DMS153 treated with DMSO at 0.1 percent for 48 hours (cell line): Measurements from ENCODE around the gene TUBGCP2.

Experiments
- DNase-seq: peaks from one replicate; lab custom pipeline; 2025; ENCODE audit not compliant: unreplicated experiment; lab: John Stamatoyannopoulos, UW

The TUBGCP2 gene

DNA sequence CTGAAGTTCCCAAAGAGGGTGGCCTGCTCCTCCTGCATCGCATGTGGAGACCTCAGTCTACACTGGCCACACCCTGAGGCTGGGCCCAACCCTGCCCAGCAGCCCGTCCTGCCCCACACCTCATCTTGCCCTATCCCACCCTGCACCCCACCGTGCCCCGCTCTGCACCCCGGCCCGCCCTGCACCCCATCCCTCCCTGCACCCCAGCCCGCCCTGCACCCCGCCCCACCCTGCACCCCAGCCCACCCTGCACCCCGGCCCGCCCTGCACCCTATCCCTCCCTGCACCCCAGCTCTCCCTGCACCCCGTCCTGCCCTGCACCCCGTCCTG, 56.5 kb downstream of the TUBGCP2 start:
- DNase-seq = no peak

DNA sequence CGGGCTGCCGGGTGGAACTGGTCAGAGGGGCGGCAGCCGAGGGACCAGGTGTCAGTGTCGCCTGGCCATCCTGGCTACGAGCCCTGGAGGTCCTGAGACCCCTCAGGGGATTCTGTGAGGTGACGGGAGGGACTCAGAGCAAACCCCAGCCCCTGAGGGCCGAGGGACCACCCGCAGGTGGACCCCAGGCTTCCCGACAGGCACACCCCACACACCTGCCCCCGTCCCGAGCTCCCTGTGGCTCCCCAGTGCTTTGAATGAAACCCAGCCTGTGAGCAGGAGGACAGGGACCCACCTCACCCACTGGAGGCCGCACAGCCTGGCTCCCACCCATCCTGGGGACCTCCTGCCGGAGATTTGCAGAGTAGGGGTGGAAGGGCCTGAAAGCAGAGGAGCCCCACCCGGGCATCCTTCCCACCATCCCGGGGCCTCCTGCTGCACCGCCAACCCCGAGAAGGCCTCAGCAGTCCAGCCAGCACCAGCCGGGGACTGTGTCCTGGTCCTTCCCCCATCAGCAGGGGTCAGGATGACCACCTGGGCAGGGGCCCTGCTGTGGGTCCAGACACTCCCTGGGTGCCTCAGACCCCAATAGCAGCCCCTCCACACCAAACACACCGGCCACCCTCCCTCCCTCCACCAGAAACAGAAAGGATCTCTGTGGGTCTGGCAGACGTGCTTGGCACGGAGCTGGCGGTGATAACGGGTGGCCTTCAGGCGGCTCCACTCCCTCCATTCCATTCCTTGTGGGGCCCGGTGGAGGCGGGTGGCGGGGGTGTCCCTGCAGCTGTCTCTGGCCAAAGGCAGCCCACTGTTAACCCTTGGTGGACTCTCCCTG, 57.1 kb downstream of the TUBGCP2 start:
- DNase-seq = no peak

DNA sequence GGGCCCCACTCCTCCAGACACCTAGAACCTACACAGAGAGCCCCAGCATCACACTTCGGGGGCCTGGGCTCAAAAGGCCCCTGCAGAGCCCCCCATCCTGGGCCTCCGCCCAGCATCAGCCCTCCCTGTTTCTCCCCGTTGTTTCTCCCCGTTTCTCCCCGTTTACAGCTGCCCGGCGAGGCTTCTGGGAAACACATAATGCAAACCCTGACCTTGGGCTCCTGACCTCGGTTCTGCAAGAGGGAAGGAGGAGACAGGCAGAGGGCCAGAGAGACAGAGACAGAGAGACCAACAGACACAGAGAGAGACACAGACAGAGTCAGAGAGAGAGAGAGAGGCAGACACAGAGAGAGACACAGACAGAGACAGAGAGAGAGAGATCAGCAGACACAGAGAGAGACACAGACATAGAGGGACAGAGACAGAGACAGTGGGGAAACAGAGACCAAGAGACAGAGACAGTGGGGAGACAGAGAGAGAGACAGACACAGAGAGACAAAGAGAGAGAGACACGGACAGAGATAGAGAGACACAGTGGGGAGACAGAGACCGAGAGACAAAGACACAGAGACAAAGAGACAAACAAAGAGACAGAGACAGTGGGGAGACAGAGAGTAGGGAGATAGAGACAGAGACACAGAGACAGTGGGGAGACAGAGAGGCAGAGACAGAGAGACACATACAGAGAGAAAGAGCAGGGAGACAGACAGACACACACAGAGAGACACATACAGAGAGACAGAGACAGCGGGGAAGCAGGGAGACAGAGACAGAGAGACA, 58.5 kb downstream of the TUBGCP2 start:
- DNase-seq = no peak

DNA sequence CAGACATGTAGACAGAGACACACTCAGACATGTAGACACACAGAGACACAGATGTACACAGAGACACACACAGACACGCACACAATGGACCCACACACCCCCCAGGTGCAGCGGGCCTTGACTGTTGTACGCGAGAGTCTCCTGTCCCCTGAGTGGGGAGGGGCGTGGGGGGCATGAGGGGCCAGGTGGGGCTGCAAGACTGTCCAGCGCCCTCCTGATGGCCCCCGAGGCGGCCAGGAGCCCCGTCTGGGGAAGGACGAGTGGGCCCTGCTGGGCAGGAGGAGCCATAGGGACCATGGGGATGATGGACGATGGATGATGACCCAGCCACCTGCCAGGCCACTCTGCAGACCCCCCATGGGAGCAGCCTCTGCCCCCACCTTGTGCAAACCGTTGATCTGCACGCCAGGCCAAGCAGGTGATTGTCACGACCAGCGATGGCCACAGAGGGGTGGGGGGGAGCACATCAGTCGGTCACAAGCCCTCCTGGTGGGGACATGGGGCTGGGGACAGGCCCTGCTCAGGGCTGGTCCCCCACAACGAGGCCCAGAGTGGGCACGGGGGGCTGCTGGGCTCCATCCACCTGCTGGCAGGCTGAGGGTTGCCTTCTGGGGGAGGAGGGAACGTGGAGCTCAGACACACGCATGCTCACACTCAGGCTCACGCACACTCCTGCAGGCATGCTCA, 59.4 kb downstream of the TUBGCP2 start:
- no peak for DNase-seq

DNA sequence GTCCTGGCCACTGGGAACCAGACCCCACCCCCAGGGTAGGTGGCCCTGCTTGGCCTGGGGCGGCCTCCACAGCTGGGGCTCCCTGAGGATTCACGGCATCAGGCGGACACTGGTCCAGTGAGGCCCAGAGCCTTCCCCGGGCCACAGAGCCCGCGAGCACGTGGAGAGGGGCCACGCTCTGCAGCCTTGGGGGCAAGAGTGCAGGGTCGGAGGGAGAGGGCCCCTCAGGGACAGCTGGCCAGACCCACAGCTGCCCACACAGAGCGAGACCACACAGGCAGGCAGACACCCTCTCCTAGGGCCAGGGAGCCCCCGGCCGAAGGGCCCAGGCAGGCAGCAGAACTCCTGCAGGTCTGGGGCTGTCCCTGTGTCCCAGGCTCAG, 60.3 kb downstream of the TUBGCP2 start:
- DNase-seq = no peak

DNA sequence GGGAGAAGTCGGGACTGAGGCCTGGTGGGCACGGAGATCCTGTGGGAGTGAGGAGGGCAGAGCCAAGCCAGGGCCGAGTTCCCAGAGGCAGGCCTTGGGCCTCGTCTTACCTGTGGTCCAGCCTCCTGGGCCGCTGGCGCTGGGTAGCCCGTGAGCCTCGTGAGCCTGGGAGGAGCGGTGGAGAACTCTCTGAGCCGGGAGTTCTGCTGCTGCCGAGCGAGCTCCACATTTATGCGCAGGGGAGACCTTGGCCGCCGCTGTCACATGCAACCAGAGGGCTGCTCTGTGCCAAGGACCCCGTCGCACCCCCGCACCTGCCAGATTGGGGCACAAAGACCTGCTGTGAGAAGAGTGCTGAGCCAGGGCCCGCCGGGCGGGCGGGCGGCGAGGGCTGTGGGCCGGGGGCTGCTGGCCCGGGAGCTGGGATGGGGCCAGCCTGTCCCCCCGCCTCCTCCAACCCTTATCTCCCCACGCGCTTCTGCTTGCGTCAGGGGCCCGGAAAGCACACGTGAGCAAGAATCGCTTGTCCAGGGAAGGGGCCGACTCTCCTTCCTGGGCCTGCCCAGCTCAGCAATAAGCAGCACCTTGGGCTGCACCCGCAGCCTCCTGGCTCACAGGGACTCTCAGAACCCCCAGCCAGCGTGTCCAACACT, 60.9 kb downstream of the TUBGCP2 start:
- no peak for DNase-seq

DNA sequence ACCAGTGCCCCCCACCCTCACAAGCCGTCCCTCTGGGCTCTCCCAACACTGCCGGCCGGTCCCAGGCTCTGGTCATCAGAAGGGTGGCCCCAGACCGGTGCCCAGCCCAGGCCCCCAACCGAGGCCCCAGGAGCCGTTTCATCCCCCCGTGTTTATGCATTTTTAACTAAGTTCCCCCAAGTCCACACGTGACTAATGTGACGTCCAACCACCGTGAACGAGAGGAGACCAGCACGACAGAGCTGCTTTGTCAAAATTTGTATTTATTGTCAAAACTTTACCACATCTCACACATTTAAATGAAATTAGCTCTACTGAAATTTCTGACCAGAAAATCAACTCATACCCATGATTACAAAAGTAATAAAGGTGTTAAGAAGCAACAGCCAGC, 62.4 kb downstream of the TUBGCP2 start:
- DNase-seq = no peak

DNA sequence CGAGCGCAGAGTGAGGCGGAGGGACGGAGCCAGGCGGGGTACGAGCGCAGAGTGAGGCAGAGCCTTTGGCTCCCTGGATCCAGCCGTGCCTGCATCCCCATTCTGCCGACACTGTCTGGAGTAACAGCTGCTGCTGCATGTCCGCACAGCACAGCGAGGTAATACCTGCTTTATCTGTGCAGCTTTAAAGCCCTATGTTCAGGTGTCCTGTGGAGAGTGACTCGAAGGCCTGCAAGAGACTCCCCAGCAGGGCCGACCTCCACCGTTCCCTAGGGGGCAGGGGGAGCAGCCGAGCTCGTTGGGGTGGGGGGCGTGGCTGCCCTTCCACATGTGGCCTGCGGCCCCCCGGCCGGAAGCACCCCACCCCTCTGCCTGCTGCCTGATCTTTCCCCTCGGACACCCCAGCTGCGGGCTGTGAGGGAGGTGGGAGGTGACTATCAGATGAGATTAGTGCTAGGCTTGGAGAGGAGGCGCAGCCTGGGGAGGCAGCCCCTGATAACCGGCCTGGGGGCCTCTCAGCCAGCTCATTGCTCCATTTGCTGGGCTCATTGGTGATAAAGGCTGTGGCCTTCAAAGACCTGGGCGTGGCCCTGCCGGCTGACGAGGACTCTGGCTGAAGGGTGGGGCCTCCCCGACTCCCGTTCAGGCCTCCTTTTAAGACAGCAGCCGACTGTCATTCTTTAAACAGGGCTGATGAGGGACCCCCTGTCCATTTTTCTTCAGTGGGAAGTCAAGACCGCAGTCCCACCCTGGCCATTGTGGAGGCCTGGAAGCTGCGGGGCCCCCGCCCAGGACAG, 63.0 kb downstream of the TUBGCP2 start:
- DNase-seq = no peak

DNA sequence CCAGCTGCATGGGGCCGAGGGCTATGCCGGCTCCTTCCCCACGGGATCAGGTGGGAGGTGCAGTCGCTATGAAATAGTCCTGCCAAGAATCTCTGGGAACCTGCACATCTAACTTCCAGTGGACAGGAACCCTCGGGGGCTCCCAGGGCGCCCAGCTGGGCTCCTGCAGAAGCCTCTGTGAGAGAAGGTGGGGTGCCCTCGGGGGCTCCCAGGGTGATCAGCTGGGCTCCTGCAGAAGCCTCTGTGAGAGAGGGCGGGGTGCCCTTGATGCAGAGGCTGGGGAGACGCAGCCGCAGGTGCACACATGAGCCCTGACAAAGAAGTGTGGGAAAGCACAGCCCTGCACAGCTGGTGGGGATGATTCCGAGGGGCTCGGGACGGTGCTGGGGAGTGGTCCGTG, 65.1 kb downstream of the TUBGCP2 start:
- DNase-seq = no peak

DNA sequence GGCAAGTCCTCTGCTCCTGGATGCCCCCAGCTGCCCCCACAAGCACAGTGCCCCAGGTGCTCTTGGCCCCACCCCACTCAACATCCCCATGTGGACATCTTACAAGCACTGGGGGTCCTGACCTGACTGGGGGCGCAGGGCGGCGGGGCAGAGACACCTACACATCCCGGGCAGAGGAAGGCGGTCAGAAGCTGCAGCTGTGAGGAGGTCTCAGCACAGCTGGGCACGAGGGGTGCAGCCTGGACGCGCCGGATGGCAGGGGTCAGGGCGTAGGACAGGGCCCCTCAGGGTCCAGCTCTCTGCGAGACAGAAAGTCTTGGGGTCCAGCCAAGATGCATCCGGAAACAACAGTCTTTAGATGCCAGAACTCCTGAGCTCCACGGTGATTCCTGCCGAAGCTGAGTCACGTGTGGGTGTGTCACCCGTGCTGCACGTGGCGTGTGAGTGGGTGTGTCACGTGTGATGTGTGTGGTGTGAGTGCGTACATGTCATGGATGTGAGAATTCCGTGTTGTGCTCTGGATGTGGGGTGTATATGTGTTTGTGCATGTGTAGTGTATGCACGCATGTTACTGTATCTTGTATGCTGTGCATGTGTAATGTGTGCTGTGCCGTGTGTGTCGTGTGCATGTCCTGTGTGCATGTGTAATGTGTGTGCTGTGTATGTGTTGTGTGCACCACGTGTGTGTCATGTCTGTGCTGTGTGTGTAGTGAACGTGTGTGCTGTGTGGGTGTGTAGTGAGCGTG, 65.9 kb downstream of the TUBGCP2 start:
- no peak for DNase-seq

DNA sequence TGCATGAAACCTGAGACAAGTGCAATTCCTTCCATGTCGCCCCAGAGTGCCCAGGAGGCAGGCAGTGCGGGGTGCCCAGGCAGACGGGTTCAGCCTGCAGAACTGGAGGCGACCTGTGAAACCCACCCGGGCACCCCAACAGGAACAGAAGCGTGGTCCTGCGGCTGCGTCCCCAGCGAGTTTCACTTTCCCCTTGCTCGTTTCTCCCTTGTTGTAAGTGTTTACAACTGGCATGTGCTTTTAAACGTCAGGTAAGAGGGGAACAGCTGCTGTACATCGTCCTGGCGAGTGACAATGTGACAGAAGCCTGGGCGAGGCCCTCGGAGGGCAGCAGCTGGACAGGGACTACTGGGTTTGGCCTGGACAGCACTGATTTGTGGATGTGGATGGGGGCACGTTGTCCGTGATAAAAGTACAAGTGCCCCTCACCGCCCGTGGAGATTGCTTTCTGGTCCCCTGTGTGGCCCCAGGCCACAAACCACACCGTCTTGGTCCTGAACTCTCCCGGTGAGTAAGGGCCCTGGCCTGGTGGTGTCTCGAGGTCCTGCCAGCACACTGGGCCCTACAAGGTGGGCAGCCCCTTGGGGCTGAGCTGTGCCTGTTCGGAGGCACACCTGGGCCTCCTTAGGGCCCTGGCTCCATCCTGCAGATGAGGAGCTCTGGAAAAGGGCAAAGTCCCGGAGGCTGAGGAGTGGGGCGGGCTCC, 67.0 kb downstream of the TUBGCP2 start:
- DNase-seq = no peak

DNA sequence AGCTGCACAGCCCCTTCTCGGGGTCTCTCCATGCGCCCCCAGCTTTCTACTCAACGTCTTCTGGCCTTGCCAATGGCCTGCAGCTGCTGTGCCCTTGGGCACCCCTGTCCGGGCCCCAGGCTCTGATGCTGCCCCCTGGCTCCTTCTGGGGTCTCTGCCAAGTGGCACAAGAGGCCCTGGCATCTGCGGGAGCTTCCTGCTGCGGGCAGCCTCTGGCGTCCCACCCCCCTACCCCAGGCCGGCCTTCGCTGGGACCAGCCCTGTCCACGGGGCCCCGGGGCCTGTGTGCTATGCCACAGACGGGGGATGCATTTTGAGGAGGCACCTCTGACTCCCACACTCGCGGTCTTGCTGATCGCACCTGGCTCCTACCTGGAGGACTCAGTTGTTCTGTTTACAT, 68.7 kb downstream of the TUBGCP2 start:
- DNase-seq = no peak

DNA sequence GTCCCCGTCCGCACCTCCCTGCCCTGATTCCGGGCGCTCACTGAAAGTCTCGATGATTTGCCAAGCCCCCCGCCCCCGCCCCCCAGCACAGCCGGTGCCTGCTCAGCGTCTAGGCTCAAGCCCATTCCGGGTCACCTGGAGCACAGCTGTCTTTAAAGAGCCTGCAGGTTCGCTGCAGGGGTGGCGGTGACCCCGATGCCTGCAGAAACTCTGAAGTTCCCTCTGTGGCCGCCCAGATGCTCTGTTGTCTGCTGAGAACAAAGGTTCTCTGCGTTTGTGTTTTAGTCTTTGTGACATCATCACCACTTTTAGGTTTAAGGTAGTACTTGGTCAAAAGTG, 70.2 kb downstream of the TUBGCP2 start:
- no peak for DNase-seq

DNA sequence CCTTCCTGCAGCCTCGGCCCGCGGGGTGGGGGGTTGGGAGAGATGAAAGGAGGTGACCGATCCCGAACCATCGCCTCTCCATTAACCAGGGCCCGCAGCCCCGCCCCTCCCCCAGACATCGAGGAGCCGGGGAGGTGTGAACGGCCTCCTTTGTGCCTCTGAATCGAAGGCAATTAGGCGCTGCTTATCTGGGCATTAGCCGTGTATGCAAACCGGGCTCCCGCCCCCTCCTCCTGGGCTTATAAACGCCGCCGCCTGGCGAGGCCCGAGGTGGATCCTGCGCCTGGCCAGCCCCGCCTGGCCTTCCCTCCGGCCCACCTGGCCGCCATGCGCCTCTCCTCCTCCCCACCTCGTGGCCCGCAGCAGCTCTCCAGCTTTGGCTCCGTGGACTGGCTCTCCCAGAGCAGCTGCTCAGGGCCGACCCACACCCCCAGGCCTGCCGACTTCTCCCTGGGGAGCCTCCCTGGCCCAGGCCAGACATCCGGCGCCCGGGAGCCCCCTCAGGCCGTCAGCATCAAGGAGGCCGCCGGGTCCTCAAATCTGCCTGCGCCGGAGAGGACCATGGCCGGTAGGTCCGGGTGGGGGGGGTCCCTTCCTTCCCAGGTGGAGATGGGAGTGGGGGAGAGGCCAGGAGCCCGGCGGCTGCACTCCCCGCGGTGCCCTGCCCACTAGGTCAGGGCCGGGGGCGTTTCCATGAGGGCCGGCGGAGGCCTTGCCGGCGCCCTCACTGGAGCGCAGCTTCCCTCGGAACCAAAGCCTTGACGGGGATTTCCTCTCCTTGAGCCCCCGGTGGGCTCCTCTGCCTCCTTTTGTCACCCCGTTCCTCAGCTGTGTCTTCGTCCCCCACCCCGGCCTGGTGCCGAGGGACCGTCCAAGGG, 70.8 kb downstream of the TUBGCP2 start, which contains the start of gene VENTX:
Gene VENTX (plus strand): TSS at position 268 of the 878 bp plus-strand sequence. CDS start 60 bp downstream, at position 328.
- DNase-seq = no peak

DNA sequence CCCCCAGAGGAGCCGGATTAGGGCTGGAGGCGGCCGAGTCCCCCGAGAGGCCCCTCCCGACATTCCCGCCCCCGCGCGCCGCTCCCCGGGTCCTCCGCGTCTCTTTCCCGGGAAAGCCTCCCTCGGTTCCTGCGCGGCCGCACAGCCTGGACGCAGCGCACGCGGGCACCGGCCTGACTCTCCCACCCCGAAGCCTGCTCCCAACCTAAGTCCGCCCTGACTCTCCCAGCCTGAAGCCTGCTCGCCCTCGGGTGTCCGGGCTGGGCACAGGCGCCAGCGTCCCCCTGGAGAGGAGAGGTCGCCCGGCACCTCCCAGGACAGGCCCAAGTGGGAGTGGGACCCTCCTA, 71.5 kb downstream of the TUBGCP2 start:
- no peak for DNase-seq

DNA sequence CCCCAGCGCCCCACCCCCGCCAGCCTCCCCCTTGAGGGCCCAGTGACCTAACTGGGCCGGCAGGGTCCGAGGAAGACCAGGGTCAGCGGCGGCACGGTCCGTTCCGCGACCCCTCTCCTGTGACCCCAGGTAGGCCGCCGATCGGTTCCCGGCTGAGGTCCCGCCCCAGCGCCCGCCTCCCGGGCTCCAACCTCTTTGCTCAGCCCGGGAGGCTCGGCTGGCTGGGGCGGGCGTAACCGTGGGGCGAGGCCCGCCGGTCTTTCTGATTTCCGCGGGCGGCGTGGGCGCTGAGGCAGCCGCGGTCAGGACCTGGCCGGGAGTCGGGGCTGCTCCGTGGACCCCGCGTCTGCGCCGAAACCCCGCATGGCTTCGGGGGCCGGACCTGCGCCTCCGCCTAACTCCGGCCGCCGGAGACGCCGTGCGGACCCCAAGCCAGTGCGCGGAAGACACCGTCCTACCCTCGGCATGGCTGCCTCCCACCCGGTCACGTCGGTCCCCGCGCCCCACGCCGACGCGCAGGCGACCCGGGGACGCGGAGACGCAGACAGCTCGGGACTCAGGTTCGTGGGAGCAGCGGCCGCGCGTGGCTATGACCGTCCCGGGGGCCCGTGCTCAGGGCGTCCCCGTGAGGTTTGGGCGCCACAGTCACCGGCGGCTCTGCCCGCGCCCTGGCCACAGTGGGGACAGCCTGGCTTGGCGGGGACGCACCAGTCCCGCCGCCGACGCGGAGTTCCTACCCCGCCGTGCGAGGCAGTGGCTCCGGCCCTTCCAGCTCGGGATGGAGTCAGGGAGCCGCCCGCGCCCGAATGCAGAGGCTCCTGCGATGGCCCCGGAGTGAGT, 72.1 kb downstream of the TUBGCP2 start:
- no peak for DNase-seq

DNA sequence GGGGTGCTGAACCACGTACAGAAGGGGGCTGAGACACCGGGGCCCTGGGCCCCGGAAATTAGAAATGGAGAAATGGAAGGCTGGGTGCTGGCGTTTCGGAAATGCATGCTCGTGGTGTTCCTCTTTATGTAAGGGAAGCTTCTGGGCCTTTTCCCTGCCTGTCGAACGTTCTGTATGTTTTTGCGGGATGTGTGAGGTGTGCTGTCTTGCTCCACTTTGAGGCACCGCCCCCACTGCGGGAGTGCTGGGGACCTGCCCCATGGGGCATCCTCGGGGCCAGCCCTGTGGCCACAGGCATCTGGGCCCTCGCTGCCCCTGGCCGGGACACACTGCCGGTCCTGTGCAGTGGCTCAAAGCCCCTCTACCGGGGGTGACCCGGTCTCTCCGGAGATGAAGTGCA, 72.7 kb downstream of the TUBGCP2 start:
- no peak for DNase-seq
